HG02798 (cell line): ENCODE data around the gene FBLN1.
"Not testable (repeated sequence)": the region's sequence is repeated elsewhere in the genome, so short reads cannot be mapped to it uniquely, and the experiment has no call there.

ENCODE experiments used
- ATAC-seq: cut with Tn5 transposase; IDR thresholded peaks from one replicate; pipeline ENCODE4 v1.9.1; 2021; ENCODE audit warnings: mild to moderate bottlenecking; ENCODE audit not compliant: unreplicated experiment, poor library complexity

Gene FBLN1

GRCh38 chr22:45524966-45525365 lies 22.3 kb downstream of the FBLN1 start:
- no peak for ATAC-seq

GRCh38 chr22:45525480-45525879 lies 22.8 kb downstream of the FBLN1 start:
- ATAC-seq: no peak

- ATAC-seq: no peak
Observed at GRCh38 chr22:45526281-45526680, 23.6 kb downstream of the FBLN1 start.

DNA sequence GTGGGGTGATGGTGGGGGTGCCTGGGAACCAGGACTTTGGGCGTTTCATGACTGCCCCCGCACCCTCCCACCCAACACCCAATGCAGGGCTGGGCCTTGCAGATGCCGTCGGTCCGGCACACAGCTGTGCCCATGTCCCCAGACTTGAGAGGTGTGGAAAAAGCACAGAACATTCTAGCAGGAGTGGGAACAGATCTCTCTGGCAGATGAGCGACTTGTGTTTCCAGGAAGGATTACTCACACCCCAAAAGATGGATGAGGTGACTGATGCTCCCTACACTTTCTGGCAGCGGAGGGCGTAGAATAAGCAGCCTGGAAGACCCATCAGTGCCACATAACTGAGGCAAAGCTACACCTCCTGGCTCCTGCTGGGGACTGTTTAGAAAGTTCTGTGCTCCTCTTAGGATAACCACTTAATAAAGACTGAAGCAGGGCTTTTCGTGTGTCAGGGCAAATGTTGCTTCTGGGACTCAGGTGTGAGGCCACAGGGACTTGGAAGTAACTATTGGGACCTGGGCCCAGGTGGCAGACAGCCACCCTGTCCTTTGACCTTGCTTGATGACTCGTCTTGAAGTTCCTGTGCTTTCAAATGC lies 24.2 kb downstream of the FBLN1 start:
- no peak for ATAC-seq

- ATAC-seq: no peak
Observed at GRCh38 chr22:45527456-45527855, 24.8 kb downstream of the FBLN1 start.

GRCh38 chr22:45528046-45528445 lies 25.4 kb downstream of the FBLN1 start:
- ATAC-seq: no peak

- ATAC-seq: no peak
Observed at GRCh38 chr22:45529105-45529504, 26.4 kb downstream of the FBLN1 start.

DNA sequence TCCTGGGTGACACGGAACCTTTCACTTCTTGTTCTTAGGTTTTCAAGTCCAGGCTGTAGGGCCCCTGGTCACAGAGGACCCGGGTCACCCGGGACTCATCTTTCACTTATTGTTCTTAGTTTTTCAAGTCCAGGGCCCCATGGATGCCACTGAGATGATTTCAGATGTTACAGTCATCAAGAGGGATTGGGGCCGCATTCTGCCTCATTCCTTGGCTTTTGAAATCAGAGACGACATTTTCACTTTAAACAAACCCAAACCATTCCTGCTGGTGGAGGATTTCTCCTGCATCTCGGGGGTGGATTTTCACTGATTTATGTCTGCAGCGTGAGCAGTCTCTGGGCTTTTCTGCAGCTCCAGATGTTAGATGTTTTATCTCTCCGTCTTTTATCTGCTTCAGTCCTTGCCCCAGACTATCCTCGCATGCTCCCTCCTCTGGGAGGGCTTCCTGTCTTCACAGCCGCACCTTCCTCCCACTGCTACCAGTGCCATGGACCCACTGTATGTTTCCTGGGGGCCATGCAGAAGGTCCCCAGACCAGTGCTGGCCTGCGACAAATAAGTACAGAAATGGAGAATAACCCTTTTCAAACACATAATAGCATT lies 27.4 kb downstream of the FBLN1 start:
- ATAC-seq: no peak

DNA sequence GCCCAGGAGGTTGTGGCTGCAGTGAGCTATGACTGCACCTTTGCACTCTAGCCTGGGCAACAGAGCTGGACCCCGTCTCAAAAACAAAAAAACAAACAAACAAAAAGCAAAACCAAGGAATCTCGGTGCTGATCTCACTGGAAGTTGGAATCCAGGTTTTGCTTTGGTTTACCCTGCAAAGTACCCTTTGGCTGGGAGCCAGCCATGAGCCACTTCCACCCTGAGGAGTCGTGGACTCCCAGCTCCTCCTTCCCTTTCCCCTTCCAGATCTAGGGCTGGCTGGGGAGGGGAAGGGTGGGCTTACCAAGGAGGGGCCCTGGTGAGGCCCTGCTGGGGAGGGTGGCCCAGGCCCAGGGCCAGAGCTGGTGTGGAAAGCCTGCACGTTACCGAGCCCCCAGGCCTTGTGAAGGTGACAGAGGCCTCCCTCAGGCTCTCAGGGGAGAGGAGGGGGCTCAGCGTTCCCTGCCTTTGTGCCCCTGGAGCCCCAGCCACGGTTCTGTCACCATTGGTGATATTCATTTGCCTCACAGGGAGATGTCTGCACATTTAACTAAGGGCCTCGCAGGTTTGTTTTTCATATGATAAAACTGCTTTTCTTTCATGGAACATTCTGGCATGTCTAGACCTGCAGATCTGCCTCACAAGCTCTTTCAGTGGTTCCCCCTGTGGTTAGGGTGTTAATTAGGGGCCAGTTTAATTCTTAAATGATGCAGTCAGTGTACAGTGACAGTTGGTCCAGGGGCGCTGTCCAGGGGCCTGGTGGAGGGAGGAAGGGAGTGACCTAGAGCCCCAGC lies 29.0 kb downstream of the FBLN1 start:
- ATAC-seq: no peak

DNA sequence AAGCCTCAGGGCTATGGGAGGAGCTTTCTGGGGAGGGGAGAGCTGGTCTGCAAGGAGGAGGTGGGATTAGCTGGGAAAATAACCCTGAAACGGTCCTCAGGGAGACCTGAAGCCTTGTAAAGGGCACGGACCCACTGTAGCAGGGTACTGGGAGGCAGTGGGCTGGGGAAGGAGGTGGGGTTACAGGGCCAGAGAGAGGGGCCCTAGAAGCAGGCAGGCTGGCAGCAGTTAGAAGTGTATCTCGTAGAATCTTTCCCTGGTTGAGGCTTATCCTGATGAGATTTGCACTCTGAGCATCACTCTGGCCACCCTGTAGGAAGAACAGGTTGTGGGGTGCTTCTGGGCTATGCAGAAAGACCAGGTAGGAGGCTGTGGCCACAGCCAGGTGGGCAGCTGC lies 29.6 kb downstream of the FBLN1 start:
- ATAC-seq: no peak

GRCh38 chr22:45533703-45534102 lies 31.0 kb downstream of the FBLN1 start:
- no peak for ATAC-seq

- no peak for ATAC-seq
Observed at GRCh38 chr22:45534339-45535192, 31.9 kb downstream of the FBLN1 start.

- ATAC-seq: no peak
Observed at GRCh38 chr22:45535290-45535689, 32.6 kb downstream of the FBLN1 start.

DNA sequence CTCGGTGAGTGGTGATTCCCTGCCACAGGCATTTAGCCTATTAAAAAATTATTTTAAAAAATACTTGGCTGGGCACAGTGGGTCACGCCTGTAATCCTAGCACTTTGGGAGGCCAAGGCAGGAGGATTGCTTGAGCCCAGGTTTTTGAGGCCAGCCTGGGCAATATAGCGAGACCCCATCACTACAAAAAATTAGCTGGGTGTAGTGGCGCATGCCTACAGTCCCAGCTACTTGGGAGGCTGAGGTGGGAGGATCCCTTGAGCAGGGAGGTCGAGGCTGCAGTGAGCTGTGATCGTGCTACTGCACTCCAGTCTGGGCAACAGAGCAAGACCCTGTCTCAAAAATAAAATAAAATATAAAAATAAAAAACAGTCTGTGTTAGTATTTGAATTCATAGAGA lies 33.2 kb downstream of the FBLN1 start:
- ATAC-seq: not testable (repeated sequence)

GRCh38 chr22:45537734-45538181 lies 35.1 kb downstream of the FBLN1 start:
- ATAC-seq: no peak

GRCh38 chr22:45538281-45538680 lies 35.6 kb downstream of the FBLN1 start:
- no peak for ATAC-seq

GRCh38 chr22:45540122-45540521 lies 37.4 kb downstream of the FBLN1 start:
- ATAC-seq: no peak

- no peak for ATAC-seq
Observed at GRCh38 chr22:45541382-45541979, 38.8 kb downstream of the FBLN1 start.

GRCh38 chr22:45542001-45542520 lies 39.4 kb downstream of the FBLN1 start:
- no peak for ATAC-seq

DNA sequence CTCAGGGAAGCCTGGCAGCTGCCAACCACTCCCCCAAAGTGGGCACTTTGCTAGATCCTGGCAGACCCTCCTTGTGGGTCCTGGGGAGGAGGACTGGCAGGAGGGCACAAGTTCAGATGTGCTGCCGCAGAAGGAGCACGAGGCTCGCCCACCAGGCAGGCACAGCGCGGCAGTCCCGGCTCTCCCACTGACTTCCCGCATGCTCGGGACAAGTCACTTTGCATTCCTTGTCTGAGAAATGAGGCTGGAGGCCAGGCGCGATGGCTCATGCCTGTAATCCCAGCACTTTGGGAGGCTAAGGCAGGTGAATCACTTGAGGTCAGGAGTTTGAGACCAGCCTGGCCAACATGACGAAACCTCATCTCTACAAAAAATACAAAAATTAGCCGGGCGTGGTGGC lies 40.1 kb downstream of the FBLN1 start:
- ATAC-seq: not testable (repeated sequence)
